ENCODE results near the gene ARCN1.

ARCN1 gene

GRCh38 chr11:118640332-118641154 lies 68.3 kb downstream of the ARCN1 start:
- TF ChIP-seq, protein P1, sequence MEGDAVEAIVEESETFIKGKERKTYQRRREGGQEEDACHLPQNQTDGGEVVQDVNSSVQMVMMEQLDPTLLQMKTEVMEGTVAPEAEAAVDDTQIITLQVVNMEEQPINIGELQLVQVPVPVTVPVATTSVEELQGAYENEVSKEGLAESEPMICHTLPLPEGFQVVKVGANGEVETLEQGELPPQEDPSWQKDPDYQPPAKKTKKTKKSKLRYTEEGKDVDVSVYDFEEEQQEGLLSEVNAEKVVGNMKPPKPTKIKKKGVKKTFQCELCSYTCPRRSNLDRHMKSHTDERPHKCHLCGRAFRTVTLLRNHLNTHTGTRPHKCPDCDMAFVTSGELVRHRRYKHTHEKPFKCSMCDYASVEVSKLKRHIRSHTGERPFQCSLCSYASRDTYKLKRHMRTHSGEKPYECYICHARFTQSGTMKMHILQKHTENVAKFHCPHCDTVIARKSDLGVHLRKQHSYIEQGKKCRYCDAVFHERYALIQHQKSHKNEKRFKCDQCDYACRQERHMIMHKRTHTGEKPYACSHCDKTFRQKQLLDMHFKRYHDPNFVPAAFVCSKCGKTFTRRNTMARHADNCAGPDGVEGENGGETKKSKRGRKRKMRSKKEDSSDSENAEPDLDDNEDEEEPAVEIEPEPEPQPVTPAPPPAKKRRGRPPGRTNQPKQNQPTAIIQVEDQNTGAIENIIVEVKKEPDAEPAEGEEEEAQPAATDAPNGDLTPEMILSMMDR (IDR thresholded peaks at IDR 0.05; ENCODE audit: extremely low read depth, insufficient read depth, missing control alignments), result no peak
- DNase-seq (ENCODE audit: low spot score), result no peak
- in situ Hi-C loops (cut with MboI; ENCODE audit: low pct_unique_long_range_greater_than_20kb, low sequenced_read_pairs, unreplicated experiment), result no loop called here

DNA sequence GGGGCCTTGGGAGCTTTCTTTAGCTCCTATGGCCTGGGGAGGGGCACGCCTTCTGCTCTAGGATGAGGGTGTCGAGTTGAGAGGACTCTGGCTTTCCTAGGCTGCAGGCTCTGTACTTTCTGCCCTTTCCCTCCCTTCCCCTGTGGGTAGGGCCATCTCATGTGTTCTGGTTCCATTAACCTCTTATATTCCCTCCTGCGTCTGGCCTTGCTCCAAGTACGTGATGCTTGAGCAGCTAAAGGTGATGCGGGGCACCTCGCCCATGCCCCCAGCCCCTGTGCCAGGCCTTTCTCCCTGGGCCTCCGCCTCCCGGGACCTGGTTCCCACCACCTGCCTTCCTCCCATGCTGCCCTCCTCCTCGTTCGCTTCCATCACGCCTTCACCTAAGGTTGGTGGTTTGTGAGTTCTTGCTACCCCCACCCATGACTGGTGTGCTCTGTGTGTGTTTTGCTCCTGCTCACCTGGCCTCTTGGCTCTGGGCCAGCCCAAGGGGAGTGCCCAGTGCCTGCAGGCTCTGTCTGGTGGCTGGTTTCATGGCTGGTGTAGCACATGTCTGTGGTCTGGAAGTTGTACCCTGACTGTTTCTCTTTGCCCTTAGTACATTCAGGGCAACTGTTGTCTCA lies 69.3 kb downstream of the ARCN1 start:
- TF ChIP-seq, protein P1 (IDR thresholded peaks at IDR 0.05; ENCODE audit: extremely low read depth, insufficient read depth, missing control alignments), result no peak
- no peak for DNase-seq (ENCODE audit: low spot score)
- in situ Hi-C loops (cut with MboI; ENCODE audit: low pct_unique_long_range_greater_than_20kb, low sequenced_read_pairs, unreplicated experiment), result no loop called here

- no peak for DNase-seq (ENCODE audit: low spot score)
- TF ChIP-seq, protein P1 (IDR thresholded peaks at IDR 0.05; ENCODE audit: extremely low read depth, insufficient read depth, missing control alignments), result no peak
- in situ Hi-C loops (cut with MboI; ENCODE audit: low pct_unique_long_range_greater_than_20kb, low sequenced_read_pairs, unreplicated experiment), result no loop called here
Measured at GRCh38 chr11:118643142-118643994, 71.2 kb downstream of the ARCN1 start.

GRCh38 chr11:118643995-118644345 lies 71.8 kb downstream of the ARCN1 start:
- in situ Hi-C loops (cut with MboI; ENCODE audit: low pct_unique_long_range_greater_than_20kb, low sequenced_read_pairs, unreplicated experiment), result no loop called here
- no peak for DNase-seq (ENCODE audit: low spot score)
- TF ChIP-seq, protein P1 (IDR thresholded peaks at IDR 0.05; ENCODE audit: extremely low read depth, insufficient read depth, missing control alignments), result no peak

- in situ Hi-C loops (cut with MboI; ENCODE audit: low pct_unique_long_range_greater_than_20kb, low sequenced_read_pairs, unreplicated experiment), result no loop called here
Measured at GRCh38 chr11:118644496-118644895, 72.3 kb downstream of the ARCN1 start.

More at GRCh38 chr11:118644496-118644895, 72.3 kb downstream of the ARCN1 start:
- no peak for DNase-seq (ENCODE audit: low spot score)
- TF ChIP-seq, protein P1 (IDR thresholded peaks at IDR 0.05; ENCODE audit: extremely low read depth, insufficient read depth, missing control alignments), result no peak

Data from GM13977 (cell line).